BJ (cell line): Measurements from ENCODE around the gene BATF. TPM values are rescaled to one million over a fixed set of nuclear protein-coding genes. Genes with fewer than 3 reads are reported as not detected.

Source experiments
- CTCF ChIA-PET: fragments of 350-600 bp; formaldehyde crosslinking; extraction: SDS; loops from one replicate; lab custom pipeline; 2021; ENCODE audit warnings: antibody characterized with exemption, inconsistent platforms; lab: Yijun Ruan, JAX
- POLR2A ChIA-PET: fragments of 300-600 bp; sonication (Branson Sonifier 250); formaldehyde crosslinking; extraction: SDS; loops from one replicate; lab custom pipeline; 2021; ENCODE audit warnings: antibody characterized with exemption; lab: Charles Lee
- DNase-seq: peaks from one replicate; pipeline ENCODE4 v3.0.0-alpha.2; 2011; ENCODE audit warnings: low read depth
- H3K27me3 ChIP-seq: 2 replicates; pipeline ENCODE4 v1.6.0; 2011; ENCODE audit warnings: low read length; ENCODE audit not compliant: control insufficient read depth, insufficient read depth
- H3K36me3 ChIP-seq: 2 replicates; pipeline ENCODE4 v1.5.1; 2011; ENCODE audit warnings: low read length; ENCODE audit not compliant: control insufficient read depth, insufficient read depth
- H3K4me3 ChIP-seq: 2 replicates; pipeline ENCODE4 v1.5.1; 2011; ENCODE audit warnings: low read depth, mild to moderate bottlenecking, control low read depth, low read length
- polyA plus RNA-seq: library from polyadenylated mRNA; depleted of rRNA; stranded (reverse); fragments of >200 nt; gene quantifications from 2 replicates; pipeline ENCODE4 v1.2.3, GENCODE V29; 2011
- TF ChIP-seq, protein P1 (sequence below): IDR thresholded peaks from 2 replicates; pipeline ENCODE4 v1.5.1; 2011; ENCODE audit warnings: low read depth, mild to moderate bottlenecking, control low read depth, inconsistent platforms, low read length, moderate library complexity; ENCODE audit not compliant: insufficient read depth

The BATF gene
- polyA plus RNA-seq, 1 experiment: not detected

DNA sequence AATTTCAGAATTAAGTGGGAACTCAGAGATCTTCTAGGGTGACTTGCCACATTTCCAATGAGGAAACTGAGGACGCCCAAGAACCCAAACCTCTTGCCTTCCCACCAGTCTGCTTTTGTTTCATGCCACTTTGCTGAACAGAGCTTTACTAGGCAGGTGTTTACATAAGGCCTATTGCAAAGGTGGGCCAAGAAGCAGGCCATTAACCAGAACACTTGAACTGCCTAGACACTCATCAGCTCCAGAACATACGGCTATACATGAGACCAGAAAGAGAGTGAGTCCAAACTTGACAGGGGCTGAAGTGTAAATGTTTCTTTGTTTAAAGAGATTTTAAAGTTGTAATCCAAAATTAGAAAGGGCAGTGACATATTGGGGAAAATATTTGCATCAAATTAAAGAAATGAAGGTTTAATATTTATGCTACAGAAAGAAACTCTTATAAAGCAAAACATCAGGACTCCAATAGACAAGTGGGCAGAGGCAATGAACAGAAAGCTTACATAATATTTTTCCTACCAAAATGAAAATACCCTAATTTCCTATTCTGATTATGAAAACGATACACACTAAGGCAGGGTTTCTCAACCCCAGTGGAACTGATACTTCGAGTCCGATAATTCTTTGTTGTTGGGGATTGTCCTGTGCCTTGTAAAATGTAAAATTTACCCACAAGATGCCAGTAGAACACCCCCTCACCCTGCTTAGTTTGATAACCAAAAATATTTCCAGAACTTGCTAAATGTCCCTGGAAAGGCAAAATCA is 11.7 kb downstream of the BATF start:
- no peak overlapping the region for H3K4me3 ChIP-seq
- DNase-seq: no peak
- H3K36me3 ChIP-seq: no peaks in the 10 kb centered on the region
- ChIA-PET POLR2A (no interaction called here), CTCF (interaction anchor here (0.7 kb wide), 1 partner anchor 9 kb away, joined by 3 read pairs; no protein-coding TSS in a partner anchor)
- no peaks in the 10 kb centered on the region for H3K27me3 ChIP-seq
- TF ChIP-seq, protein P1, sequence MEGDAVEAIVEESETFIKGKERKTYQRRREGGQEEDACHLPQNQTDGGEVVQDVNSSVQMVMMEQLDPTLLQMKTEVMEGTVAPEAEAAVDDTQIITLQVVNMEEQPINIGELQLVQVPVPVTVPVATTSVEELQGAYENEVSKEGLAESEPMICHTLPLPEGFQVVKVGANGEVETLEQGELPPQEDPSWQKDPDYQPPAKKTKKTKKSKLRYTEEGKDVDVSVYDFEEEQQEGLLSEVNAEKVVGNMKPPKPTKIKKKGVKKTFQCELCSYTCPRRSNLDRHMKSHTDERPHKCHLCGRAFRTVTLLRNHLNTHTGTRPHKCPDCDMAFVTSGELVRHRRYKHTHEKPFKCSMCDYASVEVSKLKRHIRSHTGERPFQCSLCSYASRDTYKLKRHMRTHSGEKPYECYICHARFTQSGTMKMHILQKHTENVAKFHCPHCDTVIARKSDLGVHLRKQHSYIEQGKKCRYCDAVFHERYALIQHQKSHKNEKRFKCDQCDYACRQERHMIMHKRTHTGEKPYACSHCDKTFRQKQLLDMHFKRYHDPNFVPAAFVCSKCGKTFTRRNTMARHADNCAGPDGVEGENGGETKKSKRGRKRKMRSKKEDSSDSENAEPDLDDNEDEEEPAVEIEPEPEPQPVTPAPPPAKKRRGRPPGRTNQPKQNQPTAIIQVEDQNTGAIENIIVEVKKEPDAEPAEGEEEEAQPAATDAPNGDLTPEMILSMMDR: no peak

DNA sequence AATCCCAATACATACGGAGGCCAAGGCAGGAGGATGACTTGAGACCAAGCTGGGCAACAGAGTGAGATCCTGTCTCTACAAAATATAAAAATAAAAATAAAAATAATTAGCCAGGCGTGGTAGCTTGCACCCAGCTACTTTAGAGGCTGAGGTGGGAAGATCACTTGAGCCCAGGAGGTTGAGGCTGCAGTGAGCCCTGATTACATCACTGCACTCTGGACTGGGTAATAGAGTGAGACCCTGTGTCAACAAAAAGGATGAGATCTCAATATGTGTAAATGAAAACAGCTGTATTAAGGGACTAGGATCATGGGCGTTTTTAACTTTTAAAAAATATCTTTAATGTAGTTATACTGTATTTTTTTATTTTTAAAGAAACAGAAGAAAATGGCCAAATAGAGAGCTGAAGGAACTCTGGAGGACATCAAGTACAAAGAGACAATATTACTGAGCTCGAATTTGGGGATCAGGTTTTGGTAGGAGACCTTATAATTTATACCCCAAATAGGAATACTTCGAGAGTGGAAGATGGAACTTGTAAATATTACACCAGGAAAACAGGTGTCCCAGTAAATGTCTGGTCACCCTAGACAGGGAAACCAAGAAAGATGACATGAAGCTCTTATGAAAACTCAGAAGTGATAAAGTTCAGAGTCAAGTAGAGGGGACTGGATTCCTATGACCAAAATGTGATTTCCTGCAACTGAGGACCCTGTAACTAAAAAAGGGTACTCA is 13.1 kb downstream of the BATF start:
- TF ChIP-seq, protein P1: no peak
- ChIA-PET CTCF (interaction anchor here (0.6 to 1.1 kb wide), 4 partner anchors 18 to 1684 kb away, joined by 3 to 4 read pairs (median 3); partner anchors contain the start of gene PTGR2), POLR2A (no interaction called here)
- H3K27me3 ChIP-seq: no peaks in the 10 kb centered on the region
- no peaks in the 10 kb centered on the region for H3K36me3 ChIP-seq
- DNase-seq: no peak
- H3K4me3 ChIP-seq: no peak overlapping the region

DNA sequence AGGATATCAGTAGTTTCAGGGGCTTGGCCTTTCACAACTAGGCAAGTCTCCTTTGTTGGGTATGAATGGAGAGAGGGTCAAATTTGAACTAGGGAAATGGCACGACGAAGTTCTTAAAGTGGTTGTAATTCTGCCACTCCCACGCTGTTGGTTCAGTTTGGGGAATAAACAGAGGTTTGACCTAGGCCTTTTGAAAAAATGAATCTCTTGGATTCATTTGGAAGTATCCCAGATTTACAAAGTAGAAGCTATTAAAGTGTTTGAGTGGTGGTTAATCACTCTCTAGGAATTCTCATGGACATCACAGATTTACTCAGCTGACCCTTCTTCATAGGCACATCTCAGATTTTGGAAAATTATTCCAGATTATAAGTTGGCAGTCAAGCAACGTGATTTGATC is 14.8 kb downstream of the BATF start:
- TF ChIP-seq, protein P1: no peak
- H3K36me3 ChIP-seq: no peaks in the 10 kb centered on the region
- no peak overlapping the region for H3K4me3 ChIP-seq
- CTCF ChIA-PET: no interaction called here
- POLR2A ChIA-PET: no interaction called here
- DNase-seq: no peak
- H3K27me3 ChIP-seq: no peaks in the 10 kb centered on the region

DNA sequence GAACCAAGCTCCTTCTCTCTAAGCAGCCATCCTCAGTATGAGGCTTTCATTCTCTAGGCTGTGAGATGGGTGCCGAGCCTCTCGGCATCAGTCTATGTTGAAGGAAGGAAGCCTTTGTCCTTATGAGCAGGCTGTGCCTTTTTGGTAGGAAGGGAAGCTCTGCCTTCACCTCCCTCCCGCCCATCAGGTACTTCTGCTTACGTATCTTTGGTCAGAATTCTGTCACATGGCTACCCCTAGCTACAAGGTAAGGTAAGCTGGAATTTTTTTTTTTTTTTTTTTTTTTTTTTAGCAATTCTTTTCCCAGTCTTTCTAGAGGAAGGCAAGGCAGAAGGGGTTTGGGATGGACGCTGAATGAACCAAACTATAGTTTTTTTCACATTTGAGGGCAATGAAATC is 16.9 kb downstream of the BATF start:
- CTCF ChIA-PET: interaction anchor here (1.2 to 1.5 kb wide), 4 partner anchors 9 to 115 kb away, joined by 3 to 4 read pairs (median 4); no protein-coding TSS in a partner anchor
- POLR2A ChIA-PET: no interaction called here
- TF ChIP-seq, protein P1: no peak
- Histone ChIP-seq H3K27me3 (no peaks in the 10 kb centered on the region), H3K4me3 (no peak overlapping the region), H3K36me3 (no peaks in the 10 kb centered on the region)
- no peak for DNase-seq
